GM21576 (cell line): ENCODE data around the gene TTC9B.
"Not testable (repeated sequence)": the region's sequence is repeated elsewhere in the genome, so short reads cannot be mapped to it uniquely, and the experiment has no call there.

Source experiments
- ATAC-seq: cut with Tn5 transposase; IDR thresholded peaks from one replicate; pipeline ENCODE4 v1.9.1; 2021; ENCODE audit warnings: mild to moderate bottlenecking, moderate library complexity; ENCODE audit not compliant: unreplicated experiment

TTC9B gene

DNA sequence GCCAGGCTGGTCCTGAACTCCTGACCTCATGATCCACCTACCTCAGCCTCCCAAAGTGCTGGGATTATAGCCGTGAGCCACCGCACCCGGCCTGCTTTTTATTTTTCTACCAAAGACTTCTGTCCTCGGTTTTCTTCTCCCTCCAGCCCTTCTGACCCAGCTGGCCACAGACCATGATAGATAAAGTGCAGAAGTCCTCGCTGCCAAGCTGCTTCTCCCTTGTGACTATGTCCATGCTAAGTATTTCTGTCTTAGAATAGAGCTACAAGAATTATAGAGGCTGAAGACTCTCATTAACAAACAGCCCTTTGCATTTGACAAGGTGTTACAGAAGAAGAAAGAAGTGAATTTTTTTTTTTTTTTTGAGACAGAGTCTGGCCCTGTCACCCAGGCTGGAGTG lies 42.4 kb downstream of the TTC9B start:
- ATAC-seq: no peak

DNA sequence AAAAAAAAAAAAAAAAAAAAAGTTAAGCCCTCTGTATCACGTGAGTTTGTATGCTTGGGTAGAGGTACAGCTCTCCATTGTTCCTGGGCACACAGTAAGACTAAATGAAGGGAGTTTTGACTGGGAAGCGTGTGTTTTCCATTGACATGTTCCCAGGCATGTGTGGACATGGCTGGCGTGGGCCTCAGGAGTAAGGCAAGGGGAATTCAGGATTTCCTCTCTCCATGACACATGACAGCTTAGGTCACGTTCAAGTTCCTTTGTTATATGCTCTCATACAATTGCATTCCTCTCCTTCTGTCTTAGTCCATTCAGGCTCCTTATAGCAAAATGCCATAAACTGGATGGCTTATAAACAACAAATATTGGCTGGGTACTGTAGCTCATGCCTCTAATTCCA lies 44.1 kb downstream of the TTC9B start:
- no peak for ATAC-seq

DNA sequence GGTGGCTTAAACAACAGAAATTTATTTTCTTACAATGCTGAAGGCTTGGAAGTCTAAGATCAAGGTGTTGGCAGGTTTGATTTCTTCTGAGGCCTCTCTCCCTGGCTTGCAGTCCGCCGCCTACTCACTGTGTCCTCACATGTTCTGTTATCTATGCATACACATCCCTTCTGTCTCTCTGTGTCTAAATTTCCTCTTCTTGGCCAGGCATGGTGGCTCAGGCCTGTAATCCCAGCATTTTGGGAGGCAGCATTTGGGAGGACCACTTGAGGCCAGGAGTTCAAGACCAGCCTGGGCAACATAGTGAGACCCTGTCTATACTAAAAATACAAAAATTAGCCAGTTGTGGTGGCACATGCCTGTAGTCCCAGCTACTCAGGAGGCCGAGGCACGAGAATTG lies 46.9 kb downstream of the TTC9B start:
- not testable (repeated sequence) for ATAC-seq

DNA sequence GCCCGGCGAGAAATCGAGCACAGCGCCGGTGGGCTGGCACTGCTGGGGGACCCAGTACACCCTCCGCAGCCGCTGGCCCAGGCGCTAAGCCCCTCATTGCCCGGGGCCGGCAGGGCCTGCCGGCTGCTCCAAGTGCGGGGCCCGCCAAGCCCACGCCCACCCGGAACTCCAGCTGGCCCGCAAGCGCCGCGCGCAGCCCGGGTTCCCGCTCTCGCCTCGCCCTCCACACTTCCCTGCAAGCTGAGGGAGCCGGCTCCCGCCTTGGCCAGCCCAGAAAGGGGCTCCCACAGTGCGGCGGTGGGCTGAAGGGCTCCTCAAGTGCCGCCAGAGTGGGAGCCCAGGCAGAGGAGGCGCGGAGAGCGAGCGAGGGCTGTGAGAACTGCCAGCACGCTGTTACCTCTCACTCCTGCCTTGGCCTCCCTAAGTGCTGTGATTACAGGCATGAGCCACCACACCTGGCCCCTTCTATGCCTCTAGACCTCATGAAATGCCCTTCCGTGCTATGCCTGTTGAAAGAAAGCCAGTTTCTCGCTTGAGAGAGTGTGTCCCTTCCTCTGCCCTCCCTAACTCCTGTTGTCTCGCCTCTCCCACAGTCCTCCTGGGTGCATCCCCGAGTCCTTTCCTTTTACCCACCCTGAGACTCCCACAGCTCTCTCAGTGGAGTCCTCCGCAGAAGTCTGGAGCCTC lies 47.7 kb downstream of the TTC9B start:
- ATAC-seq: not testable (repeated sequence)

DNA sequence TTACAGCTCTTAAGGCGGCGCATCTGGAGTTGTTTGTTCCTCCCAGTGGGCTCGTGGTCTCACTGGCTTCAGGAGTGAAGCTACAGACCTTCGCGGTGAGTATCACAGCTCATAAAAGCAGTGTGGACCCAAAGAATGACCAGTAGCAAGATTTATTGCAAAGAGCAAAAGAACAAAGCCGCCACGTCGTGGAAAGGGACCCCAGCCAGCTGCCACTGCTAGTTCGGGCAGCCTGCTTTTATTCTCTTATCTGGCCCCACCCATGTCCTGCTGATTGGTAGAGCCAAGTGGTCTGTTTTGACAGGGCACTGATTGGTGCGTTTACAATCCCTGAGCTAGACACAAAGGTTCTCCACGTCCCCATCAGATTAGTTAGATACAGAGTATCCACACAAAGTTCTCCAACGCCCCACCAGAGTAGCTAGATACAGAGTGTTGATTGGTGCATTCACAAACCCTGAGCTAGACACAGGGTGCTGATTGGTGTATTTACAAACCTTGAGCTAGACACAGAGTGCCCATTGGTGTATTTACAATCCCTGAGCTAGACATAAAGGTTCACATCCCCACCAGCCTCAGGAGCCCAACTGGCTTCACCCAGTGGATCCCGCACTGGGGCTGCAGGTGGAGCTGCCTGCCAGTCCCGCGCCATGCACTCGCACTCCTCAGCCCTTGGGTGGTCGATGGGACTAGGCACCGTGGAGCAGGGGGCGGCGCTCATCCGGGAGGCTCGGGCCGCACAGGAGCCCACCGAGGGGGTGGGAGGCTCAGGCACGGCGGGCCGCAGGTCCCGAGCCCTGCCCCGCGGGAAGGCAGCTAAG lies 48.5 kb downstream of the TTC9B start:
- not testable (repeated sequence) for ATAC-seq
